Measurements from ENCODE around the gene MMP23B.
"Not testable (repeated sequence)": the region's sequence is repeated elsewhere in the genome, so short reads cannot be mapped to it uniquely, and the experiment has no call there.

MMP23B gene

DNA sequence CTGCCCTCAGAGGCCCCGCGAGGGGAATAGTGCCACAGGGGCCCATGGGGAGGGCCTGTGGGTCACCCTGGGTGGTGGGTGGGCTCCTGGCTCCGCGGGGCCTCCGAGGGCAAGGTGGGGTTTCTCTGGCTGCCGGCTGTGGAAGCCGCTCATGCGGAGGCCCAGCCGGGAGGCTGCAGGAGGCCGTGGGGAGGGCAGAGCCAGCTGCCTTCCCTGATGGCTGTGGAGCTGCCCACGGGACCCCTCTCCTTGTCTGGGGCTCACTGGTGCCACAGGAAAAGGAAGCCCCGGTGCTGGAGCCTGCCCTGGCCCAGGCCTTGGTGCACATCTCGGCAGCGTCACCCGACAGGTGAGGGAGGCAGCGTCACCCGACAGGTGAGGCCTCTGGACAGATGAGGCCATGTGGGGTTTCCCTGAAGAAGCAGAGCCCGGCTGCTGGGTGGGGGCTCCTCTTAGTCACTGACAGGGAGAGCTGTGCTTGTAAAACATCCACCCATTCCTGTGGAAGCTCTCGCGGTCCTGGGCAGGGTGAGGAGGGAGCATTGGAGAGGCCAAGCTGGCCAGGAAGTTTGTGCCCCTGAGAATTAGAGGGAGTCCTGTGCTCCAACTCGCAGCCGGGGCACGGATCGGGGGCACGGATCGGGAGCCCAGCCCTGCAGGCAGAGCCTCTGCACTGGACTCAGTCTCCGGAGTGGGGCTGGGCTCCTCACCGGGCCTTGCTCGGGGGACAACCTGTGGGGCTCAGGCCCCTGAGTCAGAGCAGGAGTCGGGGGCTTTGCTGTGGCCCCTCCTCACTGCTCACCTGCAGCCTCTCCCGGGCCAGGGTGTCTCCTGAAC lies 10.6 kb upstream of the MMP23B start:
- DNase-seq, result no peak

DNA sequence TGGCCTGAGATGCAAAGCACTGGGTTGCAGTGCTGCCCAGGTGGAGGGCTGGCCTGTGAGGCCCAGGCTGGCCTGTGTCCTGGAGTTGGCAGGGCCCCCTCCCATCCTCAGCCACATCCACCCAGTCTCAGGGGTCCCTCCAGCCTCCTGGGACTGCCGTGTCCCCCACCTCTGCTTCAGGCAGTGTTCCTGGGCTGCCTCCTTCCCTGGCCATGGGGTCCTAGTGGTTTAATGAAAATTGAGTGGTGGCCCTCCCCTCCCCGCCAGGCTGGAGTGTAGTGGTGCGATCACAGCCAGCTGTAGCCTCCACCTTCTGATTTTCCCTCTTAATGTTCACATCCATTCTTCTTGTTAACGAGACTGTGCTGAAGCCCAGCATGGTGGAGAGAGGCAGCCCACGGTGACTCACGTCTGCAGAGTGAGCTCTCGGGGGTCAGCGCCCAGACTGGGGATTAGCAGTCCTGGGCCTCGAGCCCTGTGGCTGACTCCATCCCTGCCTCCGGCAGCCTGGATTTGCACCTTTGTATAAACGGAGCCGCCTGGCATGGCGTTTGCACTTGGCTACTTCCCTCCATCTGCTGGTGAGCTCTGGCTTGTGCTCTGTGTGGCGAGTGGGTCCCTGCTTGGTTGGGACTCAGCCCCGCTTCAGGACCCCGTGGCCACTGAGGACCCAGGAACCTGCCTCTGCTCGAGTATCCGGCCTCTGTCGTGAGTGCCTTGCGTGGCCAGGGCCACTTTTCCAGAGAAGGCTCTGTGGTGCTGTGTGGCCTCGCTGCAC lies 9.8 kb upstream of the MMP23B start:
- DNase-seq, result no peak

GRCh38 chr1:1622788-1623094 lies 9.2 kb upstream of the MMP23B start:
- no peak for DNase-seq

GRCh38 chr1:1623181-1623630 lies 8.8 kb upstream of the MMP23B start:
- no peak for DNase-seq

DNA sequence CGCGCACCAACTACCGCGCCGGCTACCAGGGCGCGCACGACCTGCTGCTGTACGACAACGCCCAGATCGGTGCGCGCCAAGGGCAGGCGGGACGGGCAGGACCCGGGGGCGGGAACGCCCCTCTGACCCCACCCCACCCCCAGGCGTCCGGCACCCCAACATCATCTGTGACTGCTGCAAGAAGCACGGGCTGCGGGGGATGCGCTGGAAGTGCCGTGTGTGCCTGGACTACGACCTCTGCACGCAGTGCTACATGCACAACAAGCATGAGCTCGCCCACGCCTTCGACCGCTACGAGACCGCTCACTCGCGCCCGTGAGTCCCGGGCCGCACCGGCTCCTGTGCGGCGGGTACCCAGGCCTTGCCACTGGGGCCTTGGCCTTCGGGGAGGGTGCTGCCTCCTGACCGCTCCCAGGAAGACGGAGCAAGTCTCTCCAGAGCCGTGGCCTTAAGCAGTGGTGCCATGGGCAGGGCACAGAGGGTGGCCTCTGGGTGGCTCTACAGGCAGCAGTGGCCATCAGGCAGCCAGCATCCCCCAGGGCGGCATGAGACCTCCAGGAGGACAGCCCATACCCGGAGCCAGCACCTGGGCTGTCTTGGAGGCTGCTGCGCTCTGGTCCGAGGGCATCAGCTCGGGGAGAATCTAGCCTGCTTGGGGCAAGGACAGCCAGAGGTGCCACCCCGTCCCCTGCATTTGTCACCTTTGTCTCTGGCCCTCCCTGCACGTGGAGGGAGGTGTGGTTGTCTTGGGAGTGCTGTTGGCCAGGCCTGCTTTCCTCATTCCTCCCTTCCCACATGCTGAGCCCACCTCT lies 8.1 kb upstream of the MMP23B start:
- DNase-seq, result no peak

GRCh38 chr1:1624443-1625403 lies 7.2 kb upstream of the MMP23B start:
- no peak for DNase-seq

DNA sequence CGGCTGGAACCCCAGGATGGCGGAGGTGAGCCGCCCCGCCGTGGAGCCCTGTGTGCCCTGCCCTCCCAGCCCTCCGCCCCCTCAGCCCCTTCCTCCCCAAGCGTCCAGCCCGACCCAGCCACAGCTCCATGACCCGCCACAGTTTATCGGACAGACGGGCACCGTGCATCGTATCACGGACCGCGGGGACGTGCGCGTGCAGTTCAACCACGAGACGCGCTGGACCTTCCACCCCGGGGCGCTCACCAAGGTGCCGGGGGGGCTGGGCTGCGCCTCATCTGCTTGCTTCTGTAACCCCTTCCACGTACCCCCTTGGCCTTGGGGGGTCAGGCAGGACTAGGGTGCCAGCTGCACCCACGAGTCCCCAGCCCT lies 6.6 kb upstream of the MMP23B start:
- no peak for DNase-seq

DNA sequence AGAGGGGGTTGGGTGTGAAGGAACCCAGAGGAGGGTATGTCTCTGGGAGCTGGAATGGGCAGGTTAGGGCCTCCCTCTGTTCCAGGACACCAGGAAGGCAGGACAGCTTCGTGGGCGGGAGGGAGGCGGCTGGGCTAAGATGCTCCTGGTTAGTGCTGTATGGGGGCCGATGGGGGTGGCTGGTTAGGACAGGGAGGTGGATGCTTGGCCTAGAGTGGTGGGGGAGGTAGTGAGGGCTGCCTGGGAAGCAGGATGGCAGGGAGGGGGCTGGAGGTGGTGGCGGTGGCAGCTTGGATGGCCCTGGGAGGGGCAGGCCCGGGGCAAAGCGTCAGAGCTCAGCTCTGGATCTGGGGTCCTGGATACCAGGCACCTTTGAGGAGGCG lies 6.2 kb upstream of the MMP23B start:
- no peak for DNase-seq

DNA sequence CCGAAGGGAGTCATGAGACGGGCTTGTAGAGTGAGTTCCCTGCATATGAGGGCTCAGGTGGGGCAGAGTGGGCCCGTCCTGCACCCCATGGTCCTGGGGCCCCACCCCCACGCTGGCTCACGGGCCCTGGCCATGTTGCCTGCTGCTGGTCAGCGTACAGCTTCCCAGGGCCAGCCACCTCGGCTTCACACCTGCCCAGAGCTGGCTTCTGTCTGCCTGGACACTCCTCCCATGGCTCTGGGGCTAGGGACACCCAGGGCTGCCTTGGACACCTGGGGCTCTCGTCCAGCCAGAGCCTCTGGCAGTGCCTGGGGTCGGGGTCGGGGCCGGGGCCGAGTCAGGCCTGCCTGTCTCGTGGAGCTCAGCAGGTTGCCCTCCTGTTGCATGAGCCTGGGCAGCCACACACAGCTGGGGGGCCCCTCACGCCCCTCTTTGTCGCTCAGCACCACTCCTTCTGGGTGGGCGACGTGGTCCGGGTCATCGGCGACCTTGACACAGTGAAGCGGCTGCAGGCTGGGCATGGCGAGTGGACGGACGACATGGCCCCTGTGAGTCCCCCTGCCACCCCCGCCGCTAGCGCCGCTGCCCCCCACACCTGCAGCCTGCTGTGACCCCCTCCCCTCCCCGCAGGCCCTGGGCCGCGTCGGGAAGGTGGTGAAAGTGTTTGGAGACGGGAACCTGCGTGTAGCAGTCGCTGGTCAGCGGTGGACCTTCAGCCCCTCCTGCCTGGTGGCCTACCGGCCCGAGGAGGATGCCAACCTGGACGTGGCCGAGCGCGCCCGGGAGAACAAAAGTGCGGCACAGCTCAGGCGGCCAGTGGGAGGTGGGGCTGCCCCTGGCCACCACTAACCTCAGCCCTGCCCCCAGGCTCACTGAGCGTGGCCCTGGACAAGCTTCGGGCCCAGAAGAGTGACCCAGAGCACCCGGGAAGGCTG lies 5.5 kb upstream of the MMP23B start:
- no peak for DNase-seq

DNA sequence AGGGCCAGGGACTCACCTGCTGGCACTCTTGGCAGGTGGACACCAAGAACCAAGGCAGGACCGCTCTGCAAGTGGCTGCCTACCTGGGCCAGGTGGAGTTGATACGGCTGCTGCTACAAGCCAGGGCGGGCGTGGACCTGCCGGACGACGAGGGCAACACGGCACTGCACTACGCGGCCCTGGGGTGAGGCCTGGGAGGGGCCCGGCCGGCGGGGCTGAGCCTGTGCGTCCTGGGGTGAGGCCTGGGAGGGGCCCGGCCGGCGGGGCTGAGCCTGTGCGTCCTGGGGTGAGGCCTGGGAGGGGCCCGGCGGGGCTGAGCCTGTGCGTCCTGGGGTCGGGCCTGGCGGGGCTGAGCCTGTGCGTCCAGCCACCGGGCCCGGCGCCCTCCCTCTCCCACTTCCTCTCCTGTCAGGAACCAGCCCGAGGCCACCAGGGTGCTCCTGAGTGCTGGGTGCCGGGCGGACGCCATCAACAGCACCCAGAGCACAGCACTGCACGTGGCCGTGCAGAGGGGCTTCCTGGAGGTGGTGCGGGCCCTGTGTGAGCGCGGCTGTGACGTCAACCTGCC lies 4.6 kb upstream of the MMP23B start:
- DNase-seq, result no peak

DNA sequence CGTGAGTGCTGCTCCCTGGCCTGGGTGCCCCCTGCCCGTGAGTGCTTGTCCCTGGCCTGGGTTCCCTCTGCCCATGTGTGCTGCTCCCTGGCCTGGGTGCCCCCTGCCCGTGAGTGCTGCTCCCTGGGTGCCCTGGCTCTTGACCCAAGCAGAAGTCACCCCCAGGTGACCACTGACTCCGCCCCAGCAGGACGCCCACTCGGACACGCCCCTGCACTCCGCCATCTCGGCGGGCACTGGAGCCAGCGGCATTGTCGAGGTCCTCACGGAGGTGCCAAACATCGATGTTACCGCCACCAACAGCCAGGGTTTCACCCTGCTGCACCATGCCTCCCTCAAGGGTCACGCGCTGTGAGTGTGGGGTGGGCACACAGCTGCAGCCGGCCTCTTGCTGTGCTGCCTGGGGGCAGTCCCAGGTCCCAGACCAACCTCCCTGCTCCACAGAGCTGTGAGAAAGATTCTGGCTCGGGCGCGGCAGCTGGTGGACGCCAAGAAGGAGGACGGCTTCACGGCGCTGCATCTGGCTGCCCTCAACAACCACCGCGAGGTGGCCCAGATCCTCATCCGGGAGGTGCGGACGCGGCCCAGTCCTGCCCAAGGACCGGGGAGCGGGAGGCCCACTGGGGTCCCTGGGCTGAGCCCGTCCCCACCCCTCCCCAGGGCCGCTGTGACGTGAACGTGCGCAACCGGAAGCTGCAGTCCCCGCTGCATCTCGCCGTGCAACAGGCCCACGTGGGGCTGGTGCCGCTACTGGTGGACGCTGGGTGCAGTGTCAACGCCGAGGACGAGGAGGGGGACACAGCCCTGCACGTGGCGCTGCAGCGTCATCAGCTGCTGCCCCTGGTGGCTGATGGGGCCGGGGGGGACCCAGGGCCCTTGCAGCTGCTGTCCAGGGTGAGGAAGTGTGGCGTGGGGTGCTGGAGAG lies 3.9 kb upstream of the MMP23B start:
- no peak for DNase-seq

DNA sequence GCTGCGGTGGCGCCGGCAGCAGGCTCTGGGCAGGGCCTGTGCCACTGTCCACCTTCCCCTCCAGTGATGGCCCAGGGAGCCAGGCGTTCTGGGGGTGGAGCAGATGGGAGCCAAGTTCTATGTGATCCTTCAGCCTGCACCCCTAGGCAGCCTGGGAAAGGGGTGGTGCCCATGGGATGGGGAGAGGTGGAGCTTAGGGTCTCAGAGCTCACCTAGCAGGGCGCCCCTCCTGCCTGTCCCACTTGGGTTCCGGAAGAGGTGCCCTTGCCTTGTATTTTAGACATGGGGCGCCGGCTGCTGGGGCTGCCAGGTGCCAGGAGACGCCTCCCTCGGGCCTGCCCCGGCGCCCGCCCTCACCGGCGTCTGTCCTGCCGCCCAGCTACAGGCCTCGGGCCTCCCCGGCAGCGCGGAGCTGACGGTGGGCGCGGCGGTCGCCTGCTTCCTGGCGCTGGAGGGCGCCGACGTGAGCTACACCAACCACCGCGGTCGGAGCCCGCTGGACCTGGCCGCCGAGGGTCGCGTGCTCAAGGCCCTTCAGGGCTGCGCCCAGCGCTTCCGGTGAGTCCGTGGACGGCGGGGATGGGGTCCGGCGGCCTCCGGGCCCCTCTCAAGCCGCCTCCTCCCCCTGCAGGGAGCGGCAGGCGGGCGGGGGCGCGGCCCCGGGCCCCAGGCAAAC lies 3.1 kb upstream of the MMP23B start:
- DNase-seq, result no peak

DNA sequence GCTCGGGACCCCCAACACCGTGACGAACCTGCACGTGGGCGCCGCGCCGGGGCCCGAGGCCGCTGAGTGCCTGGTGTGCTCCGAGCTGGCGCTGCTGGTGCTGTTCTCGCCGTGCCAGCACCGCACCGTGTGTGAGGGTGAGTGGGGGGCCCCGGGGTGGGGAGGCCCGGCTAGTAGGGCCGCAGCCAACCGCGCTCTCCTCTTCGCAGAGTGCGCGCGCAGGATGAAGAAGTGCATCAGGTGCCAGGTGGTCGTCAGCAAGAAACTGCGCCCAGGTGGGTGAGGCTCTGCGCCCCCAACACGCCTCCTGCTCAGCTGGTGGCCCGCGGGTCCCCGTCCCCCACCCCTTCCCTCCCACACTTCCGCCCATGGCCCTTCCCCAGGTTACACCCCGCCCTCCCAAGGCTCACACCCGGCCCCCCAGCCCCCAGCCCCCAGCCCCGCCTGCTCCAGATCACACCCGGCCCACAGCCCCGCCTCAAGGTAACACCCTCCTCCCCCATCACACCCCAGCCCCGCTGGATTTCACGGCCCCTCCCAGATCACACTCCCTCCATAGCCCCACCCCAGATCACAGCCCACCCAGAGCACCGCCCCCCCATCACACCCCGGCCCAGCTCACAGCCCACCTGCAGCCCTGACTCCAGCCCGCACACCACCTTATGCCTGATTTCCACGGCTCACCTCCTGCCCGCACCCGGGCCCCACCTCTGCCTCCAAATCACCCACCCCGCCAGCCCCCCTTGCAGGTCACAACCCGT lies 2.4 kb upstream of the MMP23B start:
- peak; percentile 57 for DNase-seq

GRCh38 chr1:1630191-1630964 lies 1.6 kb upstream of the MMP23B start:
- DNase-seq, result peak; percentile 92

GRCh38 chr1:1630965-1631781 lies 800 bp upstream of the MMP23B start:
- no peak for DNase-seq

DNA sequence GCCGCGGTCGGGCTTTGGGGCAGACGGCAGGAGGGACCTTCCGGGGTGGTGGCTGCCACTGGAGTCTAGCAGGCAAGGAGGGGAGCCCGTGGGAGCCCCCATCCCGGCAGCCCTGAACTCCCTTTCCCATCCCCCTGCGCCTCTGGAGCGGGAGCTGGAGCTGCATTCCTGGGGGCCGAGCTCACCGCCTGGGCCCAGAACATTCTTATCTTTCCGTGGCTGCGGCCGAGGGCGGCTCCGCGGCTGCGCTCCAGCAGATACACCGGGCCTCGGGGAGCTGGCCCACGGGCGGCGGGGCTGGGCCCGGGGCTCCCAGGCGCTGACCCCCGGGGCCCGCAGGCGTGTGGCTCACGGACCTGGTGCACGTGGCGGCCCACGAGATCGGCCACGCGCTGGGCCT lies 1.4 kb downstream of the MMP23B start:
- DNase-seq, result not testable (repeated sequence)

GRCh38 chr1:1634613-1635012 lies 2.6 kb downstream of the MMP23B start:
- not testable (repeated sequence) for DNase-seq
